ENCODE measurements around the gene ZBTB46. TPM values are rescaled to one million over a fixed set of nuclear protein-coding genes. Genes with fewer than 3 reads are reported as not detected.

Gene ZBTB46
- total RNA-seq, 2 experiments from 2014 or later: 4.6 to 5.5 TPM

DNA sequence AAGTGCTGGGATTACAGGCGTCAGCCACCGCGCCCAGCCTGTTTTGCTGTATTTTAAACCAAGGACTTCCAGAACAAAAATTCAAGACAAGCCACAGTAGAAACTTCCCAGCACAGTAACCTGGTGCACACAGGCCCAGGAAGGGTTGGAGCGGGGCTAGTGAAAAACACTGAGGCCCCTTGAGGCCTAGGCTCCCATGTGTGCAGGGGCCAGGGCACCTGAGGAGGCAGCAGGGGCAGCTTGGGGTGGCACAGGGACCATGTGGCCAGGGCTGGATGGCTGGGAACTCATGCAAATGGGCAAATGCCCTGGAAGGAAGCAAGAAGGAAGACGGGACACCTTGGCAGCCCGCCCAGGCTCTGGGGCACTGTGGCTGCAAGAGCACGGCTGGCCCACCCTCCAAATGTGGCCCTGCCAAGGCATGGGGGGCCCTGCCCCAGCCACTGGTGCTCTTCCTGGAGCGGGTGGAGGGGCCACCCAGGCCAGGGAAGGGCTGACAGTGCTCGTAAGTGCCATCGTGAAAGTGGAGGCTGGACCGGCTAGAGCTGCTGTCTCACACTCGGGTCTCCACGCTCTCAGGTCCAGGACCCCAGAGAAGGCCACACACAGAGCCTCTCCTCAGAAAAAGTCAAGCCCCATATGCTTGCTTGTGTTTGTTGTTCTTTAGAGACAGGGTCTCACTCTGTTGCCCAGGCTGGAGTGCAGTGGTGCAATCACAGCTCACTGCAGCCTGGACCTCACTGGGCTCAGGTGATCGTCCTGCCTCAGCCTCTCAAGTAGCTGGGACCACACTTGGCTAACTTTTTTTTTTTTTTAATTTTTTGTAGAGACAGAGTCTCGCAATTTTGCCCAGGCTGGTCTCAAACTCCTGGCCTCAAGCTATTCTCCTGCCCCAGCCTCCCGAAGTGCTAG, 81.2 kb downstream of the ZBTB46 start:
- intact Hi-C loops (cut with micrococcal nuclease): no loop called here
- H3K27ac Mint-ChIP-seq: no peak overlapping the region
- no peak for DNase-seq
- no peaks in the 10 kb centered on the region for H3K36me3 Mint-ChIP-seq
- POLR2A ChIA-PET: interaction anchor here (0.6 to 1.7 kb wide), 3 partner anchors 9 to 224 kb away, joined by 3 to 5 read pairs (median 3); partner anchors contain the start of gene LIME1
- no peaks in the 10 kb centered on the region for H3K9me3 Mint-ChIP-seq
- CTCF ChIA-PET: interaction anchor here (0.9 to 2.3 kb wide), 6 partner anchors 9 to 290 kb away, joined by 3 to 8 read pairs (median 4); partner anchors contain the start of genes ARFRP1 and ZGPAT
- no peaks in the 10 kb centered on the region for H3K27me3 Mint-ChIP-seq
- no peak overlapping the region for H3K4me3 Mint-ChIP-seq
- H3K4me1 Mint-ChIP-seq (ENCODE audit: low read depth): peaks cover 15% of the 10 kb centered on the region

DNA sequence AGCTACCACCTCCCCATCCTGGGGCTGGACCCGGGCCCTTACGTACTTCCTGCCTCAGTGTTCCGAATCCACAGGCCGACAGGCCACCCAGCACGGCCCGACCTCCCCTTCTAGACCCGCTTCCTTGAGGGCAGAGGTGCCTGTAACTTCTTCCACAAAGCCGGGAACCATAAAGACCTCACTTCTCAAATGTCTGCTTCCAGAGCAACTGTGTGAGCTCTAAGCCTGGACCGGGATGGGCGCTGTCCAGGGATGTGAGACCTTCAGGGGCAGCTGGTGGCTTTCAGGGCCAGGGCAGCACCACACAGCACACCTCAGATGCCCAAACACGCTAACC, 82.2 kb downstream of the ZBTB46 start:
- ChIA-PET POLR2A (no interaction called here), CTCF (interaction anchor here (0.9 kb wide), 1 partner anchor 27 kb away, joined by 3 read pairs; no protein-coding TSS in a partner anchor)
- Mint-ChIP-seq H3K36me3 (no peaks in the 10 kb centered on the region), H3K4me1 (ENCODE audit: low read depth) (peaks cover 15% of the 10 kb centered on the region), H3K27me3 (no peaks in the 10 kb centered on the region), H3K4me3 (no peak overlapping the region), H3K9me3 (no peaks in the 10 kb centered on the region), H3K27ac (no peak overlapping the region)
- intact Hi-C loops (cut with micrococcal nuclease): no loop called here
- DNase-seq: no peak

DNA sequence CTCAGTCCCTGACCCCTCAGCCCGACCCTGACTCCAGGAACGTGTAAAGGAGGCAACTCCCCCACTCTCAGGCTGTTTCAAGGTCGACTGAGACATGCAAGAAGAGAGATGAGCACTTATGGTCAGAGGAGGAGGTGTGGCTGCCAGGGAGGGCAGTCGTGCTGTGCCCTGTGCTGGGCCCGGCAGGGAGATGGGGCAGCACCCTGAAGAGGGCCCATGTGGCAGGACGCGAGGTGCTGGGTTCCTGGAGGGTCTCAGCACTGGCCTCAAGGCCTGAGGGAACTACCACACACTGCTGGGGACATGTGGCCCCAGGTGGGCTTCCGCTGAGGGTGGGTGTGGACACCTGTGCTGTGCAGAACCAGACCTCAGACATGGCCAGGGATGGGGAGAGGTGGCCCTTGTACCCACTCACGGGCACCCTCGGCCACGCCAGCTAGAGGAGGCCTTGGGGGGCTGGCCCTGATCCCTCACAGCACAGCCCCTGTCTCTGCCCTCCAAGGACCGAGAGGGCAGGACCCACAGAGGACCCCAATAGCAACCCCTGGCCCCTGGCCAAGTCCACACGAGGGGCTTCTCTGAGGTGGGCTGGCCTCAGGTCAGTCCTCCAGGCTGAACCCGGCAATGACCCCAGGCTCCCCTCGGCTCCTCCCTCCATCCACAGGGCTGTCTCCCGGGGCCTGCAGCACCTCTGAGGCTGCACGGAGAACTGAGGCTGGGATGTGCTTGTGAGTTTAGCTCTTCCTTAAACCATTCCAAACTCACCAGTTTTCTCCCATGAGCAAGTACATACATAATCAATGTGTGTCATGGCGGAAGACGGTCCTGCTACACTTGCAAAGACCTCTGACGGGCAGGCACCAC, 82.8 kb downstream of the ZBTB46 start:
- CTCF ChIA-PET: interaction anchor here (0.9 kb wide), 1 partner anchor 27 kb away, joined by 3 read pairs; no protein-coding TSS in a partner anchor
- Mint-ChIP-seq H3K27ac (no peak overlapping the region), H3K27me3 (no peaks in the 10 kb centered on the region), H3K36me3 (peaks cover under 1% of the 10 kb centered on the region), H3K9me3 (no peaks in the 10 kb centered on the region), H3K4me1 (ENCODE audit: low read depth) (peaks cover 15% of the 10 kb centered on the region), H3K4me3 (no peak overlapping the region)
- DNase-seq: no peak
- intact Hi-C loops (cut with micrococcal nuclease): no loop called here
- POLR2A ChIA-PET: no interaction called here

DNA sequence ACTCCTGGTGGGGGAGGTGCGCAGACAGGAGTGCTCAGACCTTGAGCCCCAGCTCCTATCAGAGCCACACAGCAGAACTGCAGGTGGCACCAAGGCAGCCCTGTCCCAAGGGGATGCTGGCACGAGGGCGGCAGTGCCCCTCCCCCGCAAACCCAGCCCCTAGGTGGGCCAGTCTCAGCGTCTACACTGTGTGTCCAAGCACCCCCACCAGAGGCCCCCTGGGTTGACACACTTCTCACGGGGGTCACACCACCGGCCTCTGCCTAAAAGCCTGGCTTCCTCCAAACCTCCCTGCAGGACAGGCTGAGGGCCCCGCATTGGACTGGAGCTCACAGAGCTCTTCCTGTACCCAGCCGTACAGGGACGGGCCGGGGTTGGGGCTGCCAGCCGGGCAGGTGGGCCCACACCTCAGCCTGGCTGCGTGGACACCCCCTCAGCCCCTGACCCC, 83.4 kb downstream of the ZBTB46 start:
- Mint-ChIP-seq H3K36me3 (peaks cover 2% of the 10 kb centered on the region), H3K4me3 (no peak overlapping the region), H3K27ac (no peak overlapping the region), H3K9me3 (no peaks in the 10 kb centered on the region), H3K27me3 (no peaks in the 10 kb centered on the region), H3K4me1 (ENCODE audit: low read depth) (peaks cover 15% of the 10 kb centered on the region)
- ChIA-PET POLR2A (no interaction called here), CTCF (no interaction called here)
- no peak for DNase-seq
- intact Hi-C loops (cut with micrococcal nuclease): no loop called here

DNA sequence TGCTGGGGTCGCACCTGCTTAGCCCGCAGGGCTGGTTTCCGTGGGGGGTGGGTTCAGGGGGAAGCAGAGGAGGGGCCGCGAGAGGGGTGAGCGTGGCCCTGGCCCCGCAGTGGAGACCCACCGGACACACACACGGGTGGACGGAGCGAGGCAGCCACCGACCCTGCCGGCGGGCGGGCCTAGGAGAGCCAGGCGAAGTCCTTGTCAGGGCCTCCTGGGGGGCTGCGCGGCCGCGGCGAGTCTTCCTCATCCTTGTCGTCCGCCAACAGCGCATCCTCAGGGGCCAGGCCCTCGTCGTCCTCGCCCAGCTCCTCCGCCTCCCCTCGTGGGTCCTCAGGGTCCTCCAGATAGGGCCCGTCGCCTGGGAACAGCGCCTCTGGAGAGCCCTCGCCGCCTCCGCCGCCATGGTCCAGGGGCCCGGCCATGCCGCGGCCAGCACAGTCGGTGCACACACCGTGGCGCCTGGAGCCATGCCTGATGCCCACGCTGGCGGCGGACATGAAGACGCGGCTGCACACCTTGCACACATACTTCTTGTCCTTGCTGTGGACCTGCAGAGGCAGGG, 84.2 kb downstream of the ZBTB46 start:
- peaks cover 2% of the 10 kb centered on the region for H3K36me3 Mint-ChIP-seq
- DNase-seq: no peak
- no peak overlapping the region for H3K4me3 Mint-ChIP-seq
- H3K27me3 Mint-ChIP-seq: no peaks in the 10 kb centered on the region
- POLR2A ChIA-PET: no interaction called here
- H3K9me3 Mint-ChIP-seq: no peaks in the 10 kb centered on the region
- intact Hi-C loops (cut with micrococcal nuclease): no loop called here
- no peak overlapping the region for H3K27ac Mint-ChIP-seq
- peaks cover 13% of the 10 kb centered on the region for H3K4me1 Mint-ChIP-seq (ENCODE audit: low read depth)
- CTCF ChIA-PET: no interaction called here

DNA sequence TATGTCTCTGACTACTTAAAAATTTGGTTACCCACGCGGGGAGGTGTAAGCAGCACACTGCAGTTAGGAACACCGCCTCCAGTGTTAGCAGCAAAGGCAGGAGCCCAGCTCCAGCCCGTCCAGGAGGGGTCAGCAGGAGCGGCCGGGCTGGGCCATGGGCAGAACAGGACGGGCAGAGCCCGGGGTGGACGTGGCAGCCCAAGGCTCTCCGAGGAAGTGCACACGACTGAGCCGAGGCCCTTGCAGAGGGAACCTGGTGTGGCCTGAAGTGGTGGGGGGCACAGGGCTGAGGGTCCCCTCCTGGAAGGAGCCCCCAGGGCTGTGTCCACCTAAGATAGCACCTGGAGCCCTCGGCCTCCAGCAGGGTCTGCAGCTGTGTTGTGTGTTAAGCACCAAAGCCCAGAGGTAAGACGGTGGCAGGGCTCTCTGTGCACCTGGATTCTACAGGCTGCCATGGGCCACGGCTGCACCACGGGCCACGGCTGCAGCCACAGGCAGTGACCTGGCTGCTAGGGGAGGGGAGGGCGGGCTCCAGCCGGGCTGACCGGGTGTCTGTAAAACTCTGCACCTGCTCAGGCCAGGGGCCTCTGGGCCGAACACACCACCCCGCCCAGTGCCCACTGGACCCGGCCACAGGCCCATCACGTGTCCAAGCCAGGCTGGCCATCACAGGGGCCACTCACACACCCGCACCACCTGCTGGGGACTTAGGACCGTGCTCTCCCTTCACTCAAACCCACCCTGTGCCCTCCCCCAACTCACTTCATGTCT, 84.9 kb downstream of the ZBTB46 start:
- peaks cover 10% of the 10 kb centered on the region for H3K4me1 Mint-ChIP-seq (ENCODE audit: low read depth)
- CTCF ChIA-PET: no interaction called here
- peaks cover 2% of the 10 kb centered on the region for H3K36me3 Mint-ChIP-seq

DNA sequence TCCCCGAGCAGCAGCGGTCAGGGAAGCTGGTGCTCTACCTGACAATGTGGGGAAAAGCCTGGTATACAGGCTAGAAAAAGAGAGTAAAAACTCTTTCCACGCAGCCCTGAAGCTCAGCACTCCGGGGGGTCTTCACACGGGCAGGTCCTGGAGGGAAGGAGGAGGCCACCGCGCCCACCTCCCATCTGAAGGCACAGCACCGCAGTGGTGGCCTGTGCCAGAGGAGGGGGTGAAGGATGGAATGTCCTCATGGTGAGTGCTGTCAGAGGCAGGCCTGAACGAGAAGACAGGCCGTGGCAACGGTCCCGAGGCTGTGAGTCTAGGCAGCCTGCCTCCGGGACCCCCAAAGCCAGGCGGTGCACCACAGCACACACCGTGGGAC, 85.6 kb downstream of the ZBTB46 start:
- POLR2A ChIA-PET: no interaction called here
- CTCF ChIA-PET: no interaction called here
- H3K9me3 Mint-ChIP-seq: no peaks in the 10 kb centered on the region
- DNase-seq: no peak
- H3K27ac Mint-ChIP-seq: no peak overlapping the region
- H3K36me3 Mint-ChIP-seq: peaks cover 2% of the 10 kb centered on the region
- peaks cover 4% of the 10 kb centered on the region for H3K4me1 Mint-ChIP-seq (ENCODE audit: low read depth)
- H3K4me3 Mint-ChIP-seq: no peak overlapping the region
- H3K27me3 Mint-ChIP-seq: no peaks in the 10 kb centered on the region
- intact Hi-C loops (cut with micrococcal nuclease): no loop called here

More for the DNA sequence above, 84.9 kb downstream of the ZBTB46 start:
- no peak overlapping the region for H3K4me3 Mint-ChIP-seq
- H3K27ac Mint-ChIP-seq: no peak overlapping the region
- intact Hi-C loops (cut with micrococcal nuclease): no loop called here
- no peak for DNase-seq
- no peaks in the 10 kb centered on the region for H3K27me3 Mint-ChIP-seq
- POLR2A ChIA-PET: no interaction called here
- no peaks in the 10 kb centered on the region for H3K9me3 Mint-ChIP-seq

DNA sequence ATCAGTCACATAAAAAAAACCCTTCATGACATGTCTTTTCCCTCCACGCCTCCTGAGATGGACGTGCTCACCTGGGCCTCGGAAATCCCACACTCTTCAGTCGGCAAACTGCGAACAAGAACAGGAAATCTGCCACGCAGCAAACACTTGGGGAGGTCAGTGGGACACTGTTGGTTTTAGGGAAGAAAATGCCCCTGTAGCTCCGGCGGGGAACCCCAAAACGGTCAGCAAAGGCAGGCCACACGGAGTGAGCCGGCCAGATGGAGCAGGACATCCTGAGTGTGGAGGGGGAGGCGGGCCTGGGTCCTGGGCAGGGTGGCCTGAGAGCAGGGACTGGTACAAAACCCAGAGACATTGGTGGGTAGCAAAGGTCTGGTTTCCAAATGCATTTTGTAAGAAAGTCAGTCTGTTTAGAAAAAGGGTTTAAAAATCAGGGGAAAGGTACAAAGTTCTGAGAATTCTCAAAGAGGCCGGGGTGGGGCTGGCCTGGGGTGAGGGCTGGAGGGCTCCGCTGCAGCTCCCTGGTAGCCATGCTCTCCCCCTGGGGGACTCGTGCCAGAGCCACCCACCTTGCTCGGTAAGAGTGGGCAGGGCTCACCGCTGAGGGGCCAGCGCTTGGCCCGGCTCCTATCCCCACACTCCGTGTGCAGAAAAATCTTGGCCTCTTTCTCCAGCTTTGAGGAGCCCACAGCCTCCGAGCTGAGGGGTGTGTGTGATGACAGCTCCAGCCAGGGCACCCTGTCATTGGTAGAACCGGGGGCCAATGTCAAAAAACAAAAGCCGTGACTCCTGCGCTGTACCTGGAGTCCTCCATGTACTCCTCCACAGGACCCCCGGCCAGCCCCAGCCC, 86.3 kb downstream of the ZBTB46 start:
- intact Hi-C loops (cut with micrococcal nuclease): no loop called here
- no peak overlapping the region for H3K4me3 Mint-ChIP-seq
- no peak for DNase-seq
- no peak overlapping the region for H3K27ac Mint-ChIP-seq
- H3K4me1 Mint-ChIP-seq (ENCODE audit: low read depth): peaks cover 2% of the 10 kb centered on the region
- ChIA-PET POLR2A (no interaction called here), CTCF (interaction anchor here (0.7 kb wide), 1 partner anchor 224 kb away, joined by 3 read pairs; the partner anchor contains the start of gene PPDPF)
- peaks cover 2% of the 10 kb centered on the region for H3K36me3 Mint-ChIP-seq
- H3K27me3 Mint-ChIP-seq: no peaks in the 10 kb centered on the region
- no peaks in the 10 kb centered on the region for H3K9me3 Mint-ChIP-seq

DNA sequence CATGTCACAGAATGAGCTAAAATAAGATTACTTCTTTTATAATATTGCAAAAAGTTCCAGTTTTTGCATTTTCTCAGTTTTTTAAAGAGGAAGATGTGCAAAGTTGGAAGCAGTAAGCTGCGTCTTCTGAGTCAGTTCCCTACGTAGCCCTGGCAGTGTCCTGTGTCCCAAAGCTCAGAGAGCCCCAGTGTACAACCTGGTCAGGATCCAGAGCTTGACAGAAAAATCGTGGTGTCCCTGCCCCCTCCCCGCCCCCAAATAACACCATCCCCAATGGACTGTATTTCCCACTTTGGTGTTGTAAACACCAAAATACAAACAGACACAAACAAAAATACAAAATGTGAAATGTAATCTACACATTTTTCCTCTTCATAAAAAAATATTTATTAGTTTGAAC, 86.9 kb downstream of the ZBTB46 start:
- intact Hi-C loops (cut with micrococcal nuclease): no loop called here
- DNase-seq: no peak
- CTCF ChIA-PET: interaction anchor here (0.7 kb wide), 1 partner anchor 224 kb away, joined by 3 read pairs; the partner anchor contains the start of gene PPDPF

DNA sequence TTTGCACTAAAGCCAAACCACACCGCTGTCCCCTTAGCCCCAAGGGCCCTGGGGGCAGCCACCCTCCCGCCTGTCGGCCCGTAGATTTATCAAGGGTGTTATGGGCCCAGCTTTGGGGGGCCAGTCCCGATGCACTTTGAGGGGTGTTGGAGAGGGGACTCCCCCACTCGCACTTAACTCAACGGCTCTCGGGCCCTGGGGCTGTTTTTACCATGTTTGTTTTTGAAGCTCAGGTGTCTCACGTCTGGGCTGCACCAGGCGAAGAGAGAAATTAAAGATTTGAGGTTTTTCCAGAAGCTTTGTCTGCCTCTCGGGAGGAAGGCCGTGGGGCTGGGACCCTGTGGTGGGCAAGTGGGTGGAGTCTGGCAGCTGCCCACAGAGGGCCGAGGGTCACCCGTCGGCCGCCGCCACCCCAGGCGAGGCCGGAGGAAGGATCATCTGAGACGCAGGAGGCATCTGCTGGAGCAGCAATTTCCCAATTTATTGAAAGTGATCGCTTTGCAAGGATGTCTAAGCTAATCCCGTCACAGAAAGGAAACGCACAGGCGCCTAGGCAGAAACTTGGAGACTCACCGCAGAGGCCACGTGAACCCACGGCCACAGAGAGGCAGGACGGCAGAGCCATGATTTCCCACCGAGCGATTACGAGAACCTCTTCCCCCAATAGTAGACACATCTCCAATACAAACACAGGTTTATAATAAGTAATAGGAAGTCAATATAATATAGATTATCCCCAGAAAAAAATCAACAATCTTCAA, 87.7 kb downstream of the ZBTB46 start:
- Mint-ChIP-seq H3K27ac (no peak overlapping the region), H3K36me3 (peaks cover 2% of the 10 kb centered on the region), H3K27me3 (no peaks in the 10 kb centered on the region), H3K4me3 (no peak overlapping the region), H3K9me3 (no peaks in the 10 kb centered on the region), H3K4me1 (ENCODE audit: low read depth) (peaks cover 2% of the 10 kb centered on the region)
- no peak for DNase-seq
- CTCF ChIA-PET: interaction anchor here (1.8 kb wide), 1 partner anchor 36 kb away, joined by 5 read pairs; the partner anchor contains the start of genes ARFRP1 and ZGPAT
- POLR2A ChIA-PET: interaction anchor here (0.8 kb wide), 1 partner anchor 36 kb away, joined by 3 read pairs; the partner anchor contains the start of genes ARFRP1 and ZGPAT
- intact Hi-C loops (cut with micrococcal nuclease): no loop called here

More for the DNA sequence above, 86.9 kb downstream of the ZBTB46 start:
- no peaks in the 10 kb centered on the region for H3K4me1 Mint-ChIP-seq (ENCODE audit: low read depth)
- H3K4me3 Mint-ChIP-seq: no peak overlapping the region
- H3K27ac Mint-ChIP-seq: no peak overlapping the region
- H3K36me3 Mint-ChIP-seq: peaks cover 2% of the 10 kb centered on the region
- POLR2A ChIA-PET: no interaction called here
- no peaks in the 10 kb centered on the region for H3K9me3 Mint-ChIP-seq
- H3K27me3 Mint-ChIP-seq: no peaks in the 10 kb centered on the region
